ENCODE measurements around the gene ZFHX3.
A peak's percentile ranks its signal among the peaks of the same experiment; 100 is the strongest.

Gene ZFHX3

GRCh38 chr16:73056448-73056847, 8.5 kb upstream of the ZFHX3 start:
- DNase-seq: no peak

- DNase-seq: peak; percentile 96 to 98
These were observed 7.0 kb upstream of the ZFHX3 start for GRCh38 chr16:73054813-73055482.

- peak in 1 of 2 experiments; percentile 42 for DNase-seq
These were observed 6.5 kb upstream of the ZFHX3 start for GRCh38 chr16:73054498-73054812.

- peak in 1 of 2 experiments; percentile 45 for DNase-seq
These were observed 6.2 kb upstream of the ZFHX3 start for GRCh38 chr16:73054125-73054484.

- peak in 1 of 2 experiments; percentile 33 for DNase-seq
These were observed 5.6 kb upstream of the ZFHX3 start for GRCh38 chr16:73053364-73054124.

- DNase-seq: no peak
These were observed 5.1 kb upstream of the ZFHX3 start for GRCh38 chr16:73053038-73053363.

- DNase-seq: no peak
These were observed 4.6 kb upstream of the ZFHX3 start for GRCh38 chr16:73052576-73052975.

- DNase-seq: no peak
These were observed 4.0 kb upstream of the ZFHX3 start for GRCh38 chr16:73051961-73052360.

- no peak for DNase-seq
These were observed 3.3 kb upstream of the ZFHX3 start for GRCh38 chr16:73051226-73051625.

GRCh38 chr16:73050201-73051099, 2.5 kb upstream of the ZFHX3 start:
- peak; percentile 81 to 86 for DNase-seq

GRCh38 chr16:73049511-73049910, 1.6 kb upstream of the ZFHX3 start:
- no peak for DNase-seq

- peak in 1 of 2 experiments; percentile 39 for DNase-seq
These were observed 1.2 kb upstream of the ZFHX3 start for GRCh38 chr16:73049091-73049490.

GRCh38 chr16:73048292-73049080, 558 bp upstream of the ZFHX3 start:
- DNase-seq: peak in 1 of 2 experiments; percentile 34

GRCh38 chr16:73047221-73047535, 750 bp downstream of the ZFHX3 start:
- DNase-seq: no peak

- DNase-seq: no peak
These were observed 1.1 kb downstream of the ZFHX3 start for GRCh38 chr16:73046849-73047214.

- no peak for DNase-seq
These were observed 1.6 kb downstream of the ZFHX3 start for GRCh38 chr16:73046202-73046848.

GRCh38 chr16:73043828-73044467, 4.0 kb downstream of the ZFHX3 start:
- DNase-seq: no peak

- DNase-seq: no peak
These were observed 5.1 kb downstream of the ZFHX3 start for GRCh38 chr16:73042807-73043206.

- no peak for DNase-seq
These were observed 6.3 kb downstream of the ZFHX3 start for GRCh38 chr16:73041676-73042075.

- DNase-seq: no peak
These were observed 7.1 kb downstream of the ZFHX3 start for GRCh38 chr16:73040735-73041402.

- peak; percentile 76 to 79 for DNase-seq
These were observed 7.8 kb downstream of the ZFHX3 start for GRCh38 chr16:73040136-73040535.

Data from NCI-H526 (cell line).